ENCODE data around the gene LIN7A.

DNA sequence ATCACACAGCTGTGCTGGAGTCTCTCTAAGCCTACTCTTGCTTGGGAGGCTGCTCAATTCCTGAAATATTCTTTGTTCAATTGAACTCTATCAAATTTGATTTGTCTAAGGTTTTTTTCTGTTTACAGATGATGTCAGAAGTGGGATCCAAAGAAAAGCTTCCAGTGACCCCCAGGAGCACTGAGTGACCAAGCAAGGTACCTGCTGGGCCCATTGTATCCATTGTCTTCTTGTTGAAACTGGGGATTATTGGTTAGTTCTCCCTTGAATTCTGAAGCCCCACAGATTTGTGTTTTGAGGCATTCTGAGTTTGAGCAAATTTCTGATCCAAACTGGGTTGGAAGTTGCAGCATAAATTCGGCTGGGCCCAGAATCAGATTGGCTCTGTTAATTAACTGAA, 156.4 kb downstream of the LIN7A start:
- TF ChIP-seq, protein P1, sequence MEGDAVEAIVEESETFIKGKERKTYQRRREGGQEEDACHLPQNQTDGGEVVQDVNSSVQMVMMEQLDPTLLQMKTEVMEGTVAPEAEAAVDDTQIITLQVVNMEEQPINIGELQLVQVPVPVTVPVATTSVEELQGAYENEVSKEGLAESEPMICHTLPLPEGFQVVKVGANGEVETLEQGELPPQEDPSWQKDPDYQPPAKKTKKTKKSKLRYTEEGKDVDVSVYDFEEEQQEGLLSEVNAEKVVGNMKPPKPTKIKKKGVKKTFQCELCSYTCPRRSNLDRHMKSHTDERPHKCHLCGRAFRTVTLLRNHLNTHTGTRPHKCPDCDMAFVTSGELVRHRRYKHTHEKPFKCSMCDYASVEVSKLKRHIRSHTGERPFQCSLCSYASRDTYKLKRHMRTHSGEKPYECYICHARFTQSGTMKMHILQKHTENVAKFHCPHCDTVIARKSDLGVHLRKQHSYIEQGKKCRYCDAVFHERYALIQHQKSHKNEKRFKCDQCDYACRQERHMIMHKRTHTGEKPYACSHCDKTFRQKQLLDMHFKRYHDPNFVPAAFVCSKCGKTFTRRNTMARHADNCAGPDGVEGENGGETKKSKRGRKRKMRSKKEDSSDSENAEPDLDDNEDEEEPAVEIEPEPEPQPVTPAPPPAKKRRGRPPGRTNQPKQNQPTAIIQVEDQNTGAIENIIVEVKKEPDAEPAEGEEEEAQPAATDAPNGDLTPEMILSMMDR (IDR thresholded peaks at IDR 0.05): no peak
- no peak for TF ChIP-seq POLR2A (IDR thresholded peaks at IDR 0.05; ENCODE audit: low read depth)
- no peak for TF ChIP-seq EP300 (IDR thresholded peaks at IDR 0.05)
- TF ChIP-seq POLR2AphosphoS5 (IDR thresholded peaks at IDR 0.05): no peak

Measured in esophagus muscularis mucosa (tissue), 4 donors.